ENCODE results near the gene ASB2. TPM values are rescaled to one million over a fixed set of nuclear protein-coding genes. Genes with fewer than 3 reads are reported as not detected.

The ASB2 gene
- total RNA-seq, 2 experiments from 2014 or later: 2.4 to 2.5 TPM

DNA sequence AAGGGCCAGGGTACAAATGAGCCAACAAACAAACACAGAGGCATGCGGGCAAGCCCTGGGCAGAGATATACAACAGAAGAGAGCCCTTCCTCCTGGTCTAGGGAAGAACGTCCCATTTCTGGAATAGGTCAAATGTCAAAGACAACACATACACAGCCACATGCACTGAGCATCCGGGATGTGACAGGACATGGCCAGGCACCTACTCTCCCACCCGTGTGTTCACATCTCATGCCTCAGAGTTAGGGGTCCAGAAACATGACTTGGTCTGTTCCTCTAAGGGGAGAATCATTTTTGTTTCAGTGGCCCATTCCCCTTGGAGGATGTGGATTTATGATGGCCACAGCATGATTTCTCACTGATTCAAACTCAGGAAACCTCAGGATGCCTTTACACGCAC, 801 bp upstream of the ASB2 start:
- CTCF ChIA-PET: interaction anchor here (1.7 to 3.5 kb wide), 2 partner anchors 18 to 37 kb away, joined by 4 to 31 read pairs; no protein-coding TSS in a partner anchor
- intact Hi-C loops (cut with micrococcal nuclease): loop anchor here (2.0 to 10.0 kb wide), 2 partner anchors 50 to 1288 kb away; partner anchors contain the start of gene OTUB2
- Mint-ChIP-seq H3K4me1 (ENCODE audit: low read depth) (peaks cover 75% of the 10 kb centered on the region), H3K36me3 (ENCODE audit: low read depth) (peaks cover 15% of the 10 kb centered on the region), H3K4me3 (peak overlapping the region; percentile 55), H3K27me3 (ENCODE audit: low read depth) (no peaks in the 10 kb centered on the region), H3K9me3 (peaks cover 22% of the 10 kb centered on the region), H3K27ac (peak overlapping the region; percentile 95)
- DNase-seq: no peak

DNA sequence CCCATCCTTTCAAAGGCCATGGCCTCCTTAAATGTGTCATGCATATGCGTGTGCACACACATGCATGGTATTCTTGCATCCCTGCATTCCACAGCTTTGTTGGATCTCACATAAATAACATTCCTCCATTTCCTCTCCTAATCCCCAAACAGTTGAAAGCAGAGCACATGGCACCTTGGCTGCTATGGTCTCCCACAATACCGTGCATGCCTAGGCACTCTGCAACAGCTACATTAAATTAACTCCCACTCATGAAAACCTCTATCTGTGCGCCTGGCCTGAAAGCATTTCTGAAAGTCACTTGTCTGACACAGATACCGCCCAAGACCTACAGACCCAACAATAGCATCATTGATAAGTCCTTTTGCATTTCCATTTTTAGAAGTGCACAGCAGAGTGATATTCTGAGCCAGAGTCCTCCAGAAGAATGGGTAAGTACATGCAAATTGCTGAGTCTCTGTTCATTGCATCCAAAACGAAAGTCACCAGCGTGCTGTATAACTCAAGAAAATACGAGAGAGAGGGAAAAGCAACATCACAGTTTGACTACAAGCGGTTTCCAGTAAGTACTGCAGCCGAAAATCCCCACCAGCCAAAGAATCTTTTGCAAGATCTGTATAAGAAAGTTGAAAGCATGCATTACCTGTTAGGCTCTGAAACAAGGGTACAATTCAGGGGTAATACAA, 436 bp downstream of the ASB2 start:
- Mint-ChIP-seq H3K9me3 (peaks cover 22% of the 10 kb centered on the region), H3K36me3 (ENCODE audit: low read depth) (peaks cover 15% of the 10 kb centered on the region), H3K27ac (peak overlapping the region; percentile 95), H3K27me3 (ENCODE audit: low read depth) (no peaks in the 10 kb centered on the region), H3K4me3 (peak overlapping the region; percentile 55), H3K4me1 (ENCODE audit: low read depth) (peaks cover 85% of the 10 kb centered on the region)
- intact Hi-C loops (cut with micrococcal nuclease): loop anchor here (2.0 to 10.0 kb wide), 2 partner anchors 51 to 1289 kb away; partner anchors contain the start of gene OTUB2
- DNase-seq: peak; percentile 65
- CTCF ChIA-PET: interaction anchor here (0.6 to 13.8 kb wide), 5 partner anchors 8 to 35 kb away, joined by 3 to 316 read pairs (median 3); no protein-coding TSS in a partner anchor

GRCh38 chr14:93974833-93975232, 1.5 kb downstream of the ASB2 start:
- DNase-seq: no peak
- H3K4me3 Mint-ChIP-seq: no peak overlapping the region
- H3K27me3 Mint-ChIP-seq (ENCODE audit: low read depth): no peaks in the 10 kb centered on the region
- peaks cover 22% of the 10 kb centered on the region for H3K9me3 Mint-ChIP-seq
- H3K36me3 Mint-ChIP-seq (ENCODE audit: low read depth): peaks cover 15% of the 10 kb centered on the region
- H3K27ac Mint-ChIP-seq: no peak overlapping the region
- CTCF ChIA-PET: interaction anchor here (0.7 to 13.8 kb wide), 3 partner anchors 14 to 34 kb away, joined by 3 to 316 read pairs (median 6); no protein-coding TSS in a partner anchor
- peaks cover 84% of the 10 kb centered on the region for H3K4me1 Mint-ChIP-seq (ENCODE audit: low read depth)
- intact Hi-C loops (cut with micrococcal nuclease): loop anchor here (10.0 kb wide), 1 partner anchor 1290 kb away; no protein-coding TSS in a partner anchor

- peaks cover 13% of the 10 kb centered on the region for H3K36me3 Mint-ChIP-seq (ENCODE audit: low read depth)
- CTCF ChIA-PET: interaction anchor here (0.7 to 13.8 kb wide), 4 partner anchors 14 to 162 kb away, joined by 3 to 316 read pairs (median 5); no protein-coding TSS in a partner anchor
- no peak overlapping the region for H3K4me3 Mint-ChIP-seq
- peaks cover 20% of the 10 kb centered on the region for H3K9me3 Mint-ChIP-seq
- no peak overlapping the region for H3K27ac Mint-ChIP-seq
- intact Hi-C loops (cut with micrococcal nuclease): loop anchor here (10.0 kb wide), 1 partner anchor 1291 kb away; no protein-coding TSS in a partner anchor
- no peaks in the 10 kb centered on the region for H3K27me3 Mint-ChIP-seq (ENCODE audit: low read depth)
- DNase-seq: no peak
- peaks cover 79% of the 10 kb centered on the region for H3K4me1 Mint-ChIP-seq (ENCODE audit: low read depth)
Observed at GRCh38 chr14:93974299-93974698, 2.1 kb downstream of the ASB2 start.

DNA sequence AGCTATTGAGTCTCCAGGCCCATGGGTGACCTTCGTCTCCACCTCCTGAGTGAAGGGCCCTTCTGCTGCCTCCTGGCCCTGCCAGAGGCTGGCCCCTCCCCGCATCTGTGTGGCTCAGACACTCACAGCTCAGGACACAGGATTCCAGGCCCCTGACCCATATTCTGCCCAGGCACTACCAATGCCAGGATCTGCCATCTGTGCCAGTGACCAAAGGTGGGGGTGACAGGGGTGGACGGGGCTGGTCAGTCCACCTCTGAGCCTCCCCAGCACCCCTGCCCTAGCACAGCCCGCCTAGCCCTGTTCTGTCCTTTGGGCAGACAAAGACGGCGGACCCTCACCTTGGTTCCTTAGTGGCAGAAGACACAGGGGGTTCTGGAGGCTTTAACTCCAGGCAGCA, 2.8 kb downstream of the ASB2 start:
- Mint-ChIP-seq H3K9me3 (peaks cover 19% of the 10 kb centered on the region), H3K4me1 (ENCODE audit: low read depth) (peaks cover 75% of the 10 kb centered on the region), H3K27ac (no peak overlapping the region), H3K27me3 (ENCODE audit: low read depth) (peaks cover 2% of the 10 kb centered on the region), H3K4me3 (no peak overlapping the region), H3K36me3 (ENCODE audit: low read depth) (peaks cover 13% of the 10 kb centered on the region)
- intact Hi-C loops (cut with micrococcal nuclease): loop anchor here (10.0 kb wide), 1 partner anchor 1291 kb away; no protein-coding TSS in a partner anchor
- CTCF ChIA-PET: interaction anchor here (1.8 to 13.8 kb wide), 3 partner anchors 27 to 163 kb away, joined by 4 to 316 read pairs (median 53); no protein-coding TSS in a partner anchor
- no peak for DNase-seq

DNA sequence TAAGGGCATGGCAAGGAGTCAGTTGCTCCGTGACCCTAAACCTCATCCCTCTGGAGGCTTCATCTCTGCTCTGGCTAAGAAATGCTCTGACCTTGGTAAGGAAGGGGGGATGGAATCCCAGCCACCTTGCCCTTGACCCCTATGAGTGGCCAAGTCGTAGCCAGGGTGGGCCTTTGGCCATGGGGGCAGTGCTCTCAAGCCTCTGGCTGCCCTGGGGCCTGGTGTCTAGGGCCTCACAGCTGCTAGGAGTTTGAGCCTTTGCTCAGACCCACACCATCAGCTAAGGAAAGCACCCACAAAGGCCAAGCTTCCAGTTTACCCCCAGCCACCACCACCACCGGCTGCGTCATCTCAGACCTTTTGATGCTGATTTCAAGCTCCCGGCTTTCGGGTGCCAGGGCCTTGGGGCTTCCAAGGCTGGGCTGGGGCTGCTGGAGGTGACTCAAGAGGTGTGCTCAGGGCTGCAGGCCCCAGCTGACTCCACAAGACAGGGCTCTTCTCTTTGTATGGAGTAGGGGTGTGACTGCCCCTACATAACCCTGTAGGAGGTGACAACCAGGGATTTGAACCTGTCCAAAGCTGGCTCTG, 3.7 kb downstream of the ASB2 start:
- Mint-ChIP-seq H3K4me3 (no peak overlapping the region), H3K4me1 (ENCODE audit: low read depth) (peaks cover 66% of the 10 kb centered on the region)

DNA sequence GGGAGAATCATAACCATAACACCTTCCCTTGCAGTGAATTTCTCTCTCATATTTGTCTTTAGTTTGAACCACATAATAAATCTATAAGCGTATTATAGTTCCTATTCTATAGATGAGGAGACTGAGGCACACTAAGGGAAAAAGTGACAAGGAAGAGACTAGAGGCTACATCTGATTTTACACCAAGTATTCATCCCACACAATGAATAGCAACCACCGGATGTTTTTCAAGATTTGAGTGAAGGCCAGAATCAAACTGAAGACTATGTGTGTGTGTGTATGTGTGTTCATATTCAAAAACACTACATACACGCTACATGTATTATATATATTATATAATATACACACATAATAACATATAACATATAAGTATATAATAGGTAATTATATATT, 4.7 kb downstream of the ASB2 start:
- intact Hi-C loops (cut with micrococcal nuclease): loop anchor here (1.0 to 10.0 kb wide), 4 partner anchors 12 to 1293 kb away; no protein-coding TSS in a partner anchor
- CTCF ChIA-PET: interaction anchor here (0.7 to 13.8 kb wide), 10 partner anchors 12 to 165 kb away, joined by 3 to 316 read pairs (median 5); partner anchors contain the start of gene CCDC197
- H3K27me3 Mint-ChIP-seq (ENCODE audit: low read depth): peaks cover 2% of the 10 kb centered on the region

More for the DNA sequence above, 3.7 kb downstream of the ASB2 start:
- peaks cover 12% of the 10 kb centered on the region for H3K9me3 Mint-ChIP-seq
- CTCF ChIA-PET: interaction anchor here (0.9 to 13.8 kb wide), 5 partner anchors 14 to 164 kb away, joined by 4 to 316 read pairs (median 4); no protein-coding TSS in a partner anchor
- H3K27me3 Mint-ChIP-seq (ENCODE audit: low read depth): peaks cover 2% of the 10 kb centered on the region
- intact Hi-C loops (cut with micrococcal nuclease): loop anchor here (10.0 kb wide), 1 partner anchor 1292 kb away; no protein-coding TSS in a partner anchor
- DNase-seq: peak; percentile 22
- peak overlapping the region; percentile 51 for H3K27ac Mint-ChIP-seq
- H3K36me3 Mint-ChIP-seq (ENCODE audit: low read depth): peaks cover 8% of the 10 kb centered on the region

GRCh38 chr14:93970965-93971634, 5.3 kb downstream of the ASB2 start:
- no peaks in the 10 kb centered on the region for H3K9me3 Mint-ChIP-seq
- H3K4me3 Mint-ChIP-seq: peak overlapping the region; percentile 71
- CTCF ChIA-PET: interaction anchor here (0.5 to 13.8 kb wide), 16 partner anchors 9 to 237 kb away, joined by 3 to 316 read pairs (median 4); partner anchors contain the start of gene CCDC197
- peaks cover 2% of the 10 kb centered on the region for H3K27me3 Mint-ChIP-seq (ENCODE audit: low read depth)
- intact Hi-C loops (cut with micrococcal nuclease): loop anchor here (1.0 to 10.0 kb wide), 5 partner anchors 12 to 1294 kb away; no protein-coding TSS in a partner anchor
- H3K27ac Mint-ChIP-seq: peak overlapping the region; percentile 85
- H3K4me1 Mint-ChIP-seq (ENCODE audit: low read depth): peaks cover 51% of the 10 kb centered on the region
- peak; percentile 77 for DNase-seq
- H3K36me3 Mint-ChIP-seq (ENCODE audit: low read depth): no peaks in the 10 kb centered on the region

More for the DNA sequence above, 4.7 kb downstream of the ASB2 start:
- DNase-seq: no peak
- Mint-ChIP-seq H3K9me3 (peaks cover under 1% of the 10 kb centered on the region), H3K36me3 (ENCODE audit: low read depth) (peaks cover 1% of the 10 kb centered on the region), H3K4me1 (ENCODE audit: low read depth) (peaks cover 55% of the 10 kb centered on the region), H3K27ac (peak overlapping the region; percentile 85), H3K4me3 (peak overlapping the region; percentile 71)

DNA sequence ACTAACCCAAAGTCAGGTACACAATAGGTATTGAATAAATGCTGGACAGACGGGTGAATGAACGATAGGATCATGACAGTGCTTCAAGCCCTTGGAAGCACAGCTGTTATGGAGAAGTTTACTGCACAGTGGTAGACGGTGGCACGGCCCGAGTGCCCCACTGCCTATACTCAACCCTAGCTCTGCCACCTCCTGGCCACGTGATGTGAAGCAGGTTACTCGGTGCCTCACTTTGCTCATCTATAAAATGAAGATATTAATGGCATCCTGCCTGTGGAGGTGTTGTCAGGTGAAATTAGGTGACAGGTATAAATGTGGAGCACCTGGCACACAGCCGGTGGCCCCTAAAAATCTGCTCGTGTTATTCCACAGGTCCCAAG, 5.8 kb downstream of the ASB2 start:
- DNase-seq: peak; percentile 84
- H3K27me3 Mint-ChIP-seq (ENCODE audit: low read depth): peaks cover 2% of the 10 kb centered on the region
- intact Hi-C loops (cut with micrococcal nuclease): loop anchor here (1.0 to 10.0 kb wide), 3 partner anchors 16 to 1294 kb away; no protein-coding TSS in a partner anchor
- no peaks in the 10 kb centered on the region for H3K9me3 Mint-ChIP-seq
- H3K36me3 Mint-ChIP-seq (ENCODE audit: low read depth): no peaks in the 10 kb centered on the region
- CTCF ChIA-PET: interaction anchor here (0.5 to 13.8 kb wide), 16 partner anchors 8 to 237 kb away, joined by 3 to 316 read pairs (median 4); no protein-coding TSS in a partner anchor
- H3K4me3 Mint-ChIP-seq: peak overlapping the region; percentile 71
- peaks cover 47% of the 10 kb centered on the region for H3K4me1 Mint-ChIP-seq (ENCODE audit: low read depth)
- H3K27ac Mint-ChIP-seq: peak overlapping the region; percentile 85

DNA sequence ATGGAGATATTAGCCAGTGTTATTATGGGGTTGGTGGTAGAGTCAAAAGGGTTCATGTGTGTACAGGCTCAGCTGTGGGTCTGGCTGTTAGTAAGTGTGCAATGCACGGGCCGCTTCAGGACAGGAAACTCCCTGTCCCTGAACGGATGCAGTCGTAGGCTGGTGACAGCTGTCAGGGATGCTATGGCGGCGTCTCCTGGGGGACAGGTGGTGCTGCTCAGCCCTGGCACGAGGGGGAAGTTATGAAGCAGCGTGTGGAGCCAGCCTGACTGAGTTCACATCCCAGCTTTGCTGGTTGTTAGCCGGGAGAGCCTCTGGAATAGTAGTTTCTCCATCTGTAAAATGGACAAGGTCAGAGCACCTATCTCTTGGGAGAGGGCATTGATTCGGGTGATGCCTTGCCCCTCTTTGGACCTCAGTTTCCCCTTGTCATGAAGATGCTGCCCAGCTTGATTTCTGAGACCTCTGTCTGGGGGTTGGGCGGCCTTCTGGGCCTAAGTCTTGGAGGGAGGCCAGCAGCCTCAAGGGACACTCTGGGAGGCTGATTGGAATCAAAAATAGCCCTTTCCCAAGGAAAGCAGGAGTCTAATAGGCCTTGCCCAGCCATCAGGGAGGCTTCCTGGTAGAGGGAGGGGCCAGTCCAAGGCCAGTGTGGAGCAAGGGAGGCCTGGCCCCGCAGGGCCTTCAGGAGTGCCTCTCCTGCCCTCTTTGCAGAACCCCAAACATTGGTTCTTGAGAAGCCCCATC, 7.1 kb downstream of the ASB2 start:
- no peak overlapping the region for H3K4me3 Mint-ChIP-seq

More for the DNA sequence above, 7.1 kb downstream of the ASB2 start:
- intact Hi-C loops (cut with micrococcal nuclease): no loop called here
- DNase-seq: no peak
- no peaks in the 10 kb centered on the region for H3K36me3 Mint-ChIP-seq (ENCODE audit: low read depth)
- CTCF ChIA-PET: interaction anchor here (0.6 to 13.8 kb wide), 8 partner anchors 9 to 33 kb away, joined by 3 to 316 read pairs (median 14); no protein-coding TSS in a partner anchor
- peaks cover 49% of the 10 kb centered on the region for H3K4me1 Mint-ChIP-seq (ENCODE audit: low read depth)
- H3K9me3 Mint-ChIP-seq: peaks cover 3% of the 10 kb centered on the region
- no peak overlapping the region for H3K27ac Mint-ChIP-seq
- H3K27me3 Mint-ChIP-seq (ENCODE audit: low read depth): peaks cover 2% of the 10 kb centered on the region

Measured in activated naive CD4-positive, alpha-beta T cell treated with anti-CD3 and anti-CD28 coated beads for 36 hours (primary cell).